Smooth muscle cell (in vitro differentiated cells): ENCODE data around the gene WDFY3. TPM values are rescaled to one million over a fixed set of nuclear protein-coding genes. Genes with fewer than 3 reads are reported as not detected.

Experiments used
- DNase-seq: peaks from one replicate; lab custom pipeline; 2025; ENCODE audit not compliant: unreplicated experiment; lab: John Stamatoyannopoulos, UW
- H2AFZ ChIP-seq: fragments of 200-600 bp; sonication (generic); 2 replicates; pipeline ENCODE4 v1.6.0; 2016; ENCODE audit warnings: antibody characterized with exemption, low read depth, mild to moderate bottlenecking
- H3F3A ChIP-seq: fragments of 200-600 bp; sonication (generic); 2 replicates; pipeline ENCODE4 v1.6.0; 2017; ENCODE audit warnings: antibody characterized with exemption, low read depth
- H3K27ac ChIP-seq: fragments of 200-600 bp; sonication (generic); 2 replicates; pipeline ENCODE4 v1.5.1; 2016; ENCODE audit warnings: low read depth, mild to moderate bottlenecking
- H3K27me3 ChIP-seq: fragments of 200-600 bp; sonication (generic); 2 replicates; pipeline ENCODE4 v1.6.1; 2016; ENCODE audit warnings: low read depth, mild to moderate bottlenecking
- H3K36me3 ChIP-seq: fragments of 200-600 bp; sonication (generic); 2 replicates; pipeline ENCODE4 v1.5.1; 2016; ENCODE audit warnings: low read depth
- H3K4me1 ChIP-seq: fragments of 200-600 bp; sonication (generic); 2 replicates; pipeline ENCODE4 v1.5.1; 2016; ENCODE audit warnings: low read depth
- H3K4me2 ChIP-seq: fragments of 200-600 bp; sonication (generic); 2 replicates; pipeline ENCODE4 v1.6.0; 2016; ENCODE audit warnings: mild to moderate bottlenecking
- H3K4me3 ChIP-seq: fragments of 200-600 bp; sonication (generic); 2 replicates; pipeline ENCODE4 v1.5.1; 2016; ENCODE audit warnings: mild to moderate bottlenecking
- H3K79me2 ChIP-seq: fragments of 200-600 bp; sonication (generic); 2 replicates; pipeline ENCODE4 v1.6.0; 2016; ENCODE audit warnings: low read depth, mild to moderate bottlenecking
- H3K9ac ChIP-seq: fragments of 200-600 bp; sonication (generic); 2 replicates; pipeline ENCODE4 v1.6.0; 2016; ENCODE audit warnings: low read depth
- H3K9me3 ChIP-seq: fragments of 200-600 bp; sonication (generic); replicated peaks from 2 replicates; pipeline ENCODE4 v1.5.1; 2016; ENCODE audit warnings: low read depth
- H4K20me1 ChIP-seq: fragments of 200-600 bp; sonication (generic); 2 replicates; pipeline ENCODE4 v1.6.0; 2016; ENCODE audit warnings: low read depth
- WGBS: methylation state at CpG from one replicate; pipeline ENCODE4 v1.1.7; 2016; ENCODE audit warnings: low lambda C conversion rate; 5-methylcytosine and 5-hydroxymethylcytosine counted together
- polyA plus RNA-seq: library from polyadenylated mRNA; unstranded; fragments of >200 nt; fragmentation: Nextera tagmentation; extraction: Ambion mirVana; gene quantifications from 2 replicates; pipeline ENCODE4 v1.2.1, GENCODE V29; 2016
- total RNA-seq: library from RNA; depleted of rRNA; stranded (reverse); fragments of >200 nt; gene quantifications from 2 replicates; pipeline ENCODE4 v1.2.3, GENCODE V29; 2014
- TF ChIP-seq, protein P1 (sequence below): fragments of 200-600 bp; sonication (generic); IDR thresholded peaks from 2 replicates; pipeline ENCODE4 v1.5.1; 2017; ENCODE audit warnings: borderline replicate concordance, mild to moderate bottlenecking, antibody characterized with exemption; ENCODE audit not compliant: insufficient read depth, poor library complexity, severe bottlenecking

The WDFY3 gene
- total and polyA plus RNA-seq, 2 experiments from 2014 or later: 4.0 to 63.9 TPM

DNA sequence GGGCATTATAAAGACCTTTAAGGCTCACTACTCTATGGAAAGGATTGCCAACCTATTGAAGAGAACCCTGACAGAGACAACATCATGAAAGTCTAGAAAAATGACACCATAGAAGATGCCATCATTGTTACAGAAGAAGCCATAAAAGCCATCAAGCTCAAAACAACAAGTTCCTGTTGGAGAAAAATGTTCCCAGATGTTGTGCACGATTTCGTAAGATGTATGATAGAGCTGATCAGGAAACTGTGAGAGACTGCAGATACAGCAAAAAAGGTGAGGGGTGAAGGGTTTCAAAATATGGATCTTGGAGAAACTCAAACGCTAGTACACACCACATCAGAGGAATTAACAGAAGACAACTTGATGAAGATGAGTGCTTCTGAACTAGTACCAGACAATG lies 53.3 kb downstream of the WDFY3 start:
- no peak for DNase-seq
- TF ChIP-seq, protein P1, sequence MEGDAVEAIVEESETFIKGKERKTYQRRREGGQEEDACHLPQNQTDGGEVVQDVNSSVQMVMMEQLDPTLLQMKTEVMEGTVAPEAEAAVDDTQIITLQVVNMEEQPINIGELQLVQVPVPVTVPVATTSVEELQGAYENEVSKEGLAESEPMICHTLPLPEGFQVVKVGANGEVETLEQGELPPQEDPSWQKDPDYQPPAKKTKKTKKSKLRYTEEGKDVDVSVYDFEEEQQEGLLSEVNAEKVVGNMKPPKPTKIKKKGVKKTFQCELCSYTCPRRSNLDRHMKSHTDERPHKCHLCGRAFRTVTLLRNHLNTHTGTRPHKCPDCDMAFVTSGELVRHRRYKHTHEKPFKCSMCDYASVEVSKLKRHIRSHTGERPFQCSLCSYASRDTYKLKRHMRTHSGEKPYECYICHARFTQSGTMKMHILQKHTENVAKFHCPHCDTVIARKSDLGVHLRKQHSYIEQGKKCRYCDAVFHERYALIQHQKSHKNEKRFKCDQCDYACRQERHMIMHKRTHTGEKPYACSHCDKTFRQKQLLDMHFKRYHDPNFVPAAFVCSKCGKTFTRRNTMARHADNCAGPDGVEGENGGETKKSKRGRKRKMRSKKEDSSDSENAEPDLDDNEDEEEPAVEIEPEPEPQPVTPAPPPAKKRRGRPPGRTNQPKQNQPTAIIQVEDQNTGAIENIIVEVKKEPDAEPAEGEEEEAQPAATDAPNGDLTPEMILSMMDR: no peak
- H3K27me3 ChIP-seq: no peaks in the 10 kb centered on the region
- H3K79me2 ChIP-seq: peaks cover 67% of the 10 kb centered on the region
- H3K36me3 ChIP-seq: no peaks in the 10 kb centered on the region
- no peaks in the 10 kb centered on the region for H3K4me1 ChIP-seq
- no peak overlapping the region for H3K9ac ChIP-seq
- no peak overlapping the region for H2AFZ ChIP-seq
- WGBS: 98% methylated on average over 3 of the region's 3 CpGs
- no peak overlapping the region for H3K4me3 ChIP-seq
- H3F3A ChIP-seq: no peaks in the 10 kb centered on the region
- no peaks in the 10 kb centered on the region for H3K9me3 ChIP-seq
- peaks cover 42% of the 10 kb centered on the region for H4K20me1 ChIP-seq
- no peak overlapping the region for H3K4me2 ChIP-seq
- no peak overlapping the region for H3K27ac ChIP-seq

DNA sequence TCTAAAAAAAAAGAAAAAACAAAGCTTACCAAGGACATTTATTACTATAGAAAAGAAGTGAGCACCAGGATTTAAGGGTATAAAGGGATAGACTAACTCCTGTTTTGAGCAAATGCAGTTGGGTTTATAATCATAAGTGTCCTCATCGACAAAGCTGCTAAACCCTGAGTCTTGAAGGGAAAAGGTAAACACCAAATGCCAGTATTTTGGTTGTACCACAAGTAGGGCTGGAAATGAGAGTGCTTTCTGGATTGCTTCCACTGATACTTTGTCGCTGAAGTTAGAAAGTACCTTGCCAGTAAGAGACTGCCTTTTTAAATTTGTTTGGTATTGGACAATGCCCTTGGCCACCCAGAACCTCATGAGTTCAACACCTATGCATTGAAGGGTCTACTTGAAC lies 53.7 kb downstream of the WDFY3 start:
- Histone ChIP-seq H3K79me2 (peaks cover 63% of the 10 kb centered on the region), H4K20me1 (peaks cover 42% of the 10 kb centered on the region), H3K4me1 (no peaks in the 10 kb centered on the region), H3K4me3 (no peak overlapping the region), H3K4me2 (no peak overlapping the region), H3F3A (no peaks in the 10 kb centered on the region), H3K9ac (no peak overlapping the region), H2AFZ (no peak overlapping the region), H3K9me3 (no peaks in the 10 kb centered on the region), H3K27ac (no peak overlapping the region), H3K36me3 (no peaks in the 10 kb centered on the region), H3K27me3 (no peaks in the 10 kb centered on the region)
- no peak for DNase-seq
- TF ChIP-seq, protein P1: no peak
- 92% methylated on average over 2 of the region's 2 CpGs for WGBS

DNA sequence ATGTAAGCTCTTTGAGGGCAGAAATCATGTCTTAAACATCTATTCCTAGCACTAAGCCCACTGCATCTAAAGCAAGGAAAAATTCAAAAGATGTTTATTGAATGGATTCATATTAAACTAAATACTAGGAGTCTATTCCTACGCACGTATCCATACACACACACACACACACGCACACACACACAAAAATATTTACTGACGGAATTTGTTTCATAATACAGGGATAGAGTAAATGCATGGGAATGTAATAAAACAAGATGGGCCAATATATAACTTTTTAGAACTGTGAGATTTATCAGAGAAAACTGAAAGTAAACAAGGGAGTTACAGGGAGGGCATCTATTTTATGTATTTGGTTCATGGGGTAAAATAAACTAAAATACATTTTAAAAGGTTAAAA lies 57.6 kb downstream of the WDFY3 start:
- H3K27me3 ChIP-seq: no peaks in the 10 kb centered on the region
- 95% methylated on average over 4 of the region's 4 CpGs for WGBS
- H2AFZ ChIP-seq: no peak overlapping the region
- peaks cover 40% of the 10 kb centered on the region for H3K79me2 ChIP-seq
- no peaks in the 10 kb centered on the region for H3F3A ChIP-seq
- peaks cover 46% of the 10 kb centered on the region for H4K20me1 ChIP-seq
- H3K36me3 ChIP-seq: no peaks in the 10 kb centered on the region
- no peak overlapping the region for H3K4me3 ChIP-seq
- H3K9ac ChIP-seq: no peak overlapping the region
- no peak overlapping the region for H3K4me2 ChIP-seq
- TF ChIP-seq, protein P1: no peak
- H3K9me3 ChIP-seq: no peaks in the 10 kb centered on the region
- DNase-seq: no peak
- no peaks in the 10 kb centered on the region for H3K4me1 ChIP-seq
- no peak overlapping the region for H3K27ac ChIP-seq

DNA sequence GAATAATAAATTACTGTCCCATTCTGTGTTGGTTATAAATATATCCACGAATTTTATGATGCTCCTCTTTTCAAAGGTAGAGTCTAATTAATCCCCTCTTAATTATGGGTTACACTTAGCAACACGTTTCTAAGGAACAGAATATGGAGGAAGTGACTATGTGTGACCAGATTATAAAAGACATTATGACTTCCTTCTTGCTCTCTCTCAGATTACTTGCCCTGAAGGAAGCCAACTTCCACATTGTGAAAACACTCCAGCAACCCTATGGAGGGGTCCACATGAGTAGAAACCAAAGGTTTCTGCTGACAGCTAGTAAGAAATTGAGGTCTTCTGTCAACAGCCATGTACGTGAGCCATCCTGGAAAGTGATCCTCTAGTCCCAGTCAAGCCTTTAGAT lies 59.3 kb downstream of the WDFY3 start:
- Histone ChIP-seq H3K4me1 (no peaks in the 10 kb centered on the region), H3K9me3 (no peaks in the 10 kb centered on the region), H3K4me3 (no peak overlapping the region), H3K27me3 (no peaks in the 10 kb centered on the region), H3K4me2 (no peak overlapping the region), H3K27ac (no peak overlapping the region), H3K36me3 (no peaks in the 10 kb centered on the region), H3F3A (no peaks in the 10 kb centered on the region), H4K20me1 (peaks cover 54% of the 10 kb centered on the region), H3K79me2 (peaks cover 37% of the 10 kb centered on the region), H2AFZ (no peak overlapping the region), H3K9ac (no peak overlapping the region)
- WGBS: 91% methylated on average over 3 of the region's 3 CpGs
- no peak for DNase-seq
- TF ChIP-seq, protein P1: no peak
